ENCODE measurements around the gene RASA4. TPM values are rescaled to one million over a fixed set of nuclear protein-coding genes. Genes with fewer than 3 reads are reported as not detected.
"Not testable (repeated sequence)": the region's sequence is repeated elsewhere in the genome, so short reads cannot be mapped to it uniquely, and the experiment has no call there.

RASA4 gene
- total and polyA plus RNA-seq, 2 of the 4 experiments (the other 2 are of a cell fraction), result 3.8 to 18.6 TPM

DNA sequence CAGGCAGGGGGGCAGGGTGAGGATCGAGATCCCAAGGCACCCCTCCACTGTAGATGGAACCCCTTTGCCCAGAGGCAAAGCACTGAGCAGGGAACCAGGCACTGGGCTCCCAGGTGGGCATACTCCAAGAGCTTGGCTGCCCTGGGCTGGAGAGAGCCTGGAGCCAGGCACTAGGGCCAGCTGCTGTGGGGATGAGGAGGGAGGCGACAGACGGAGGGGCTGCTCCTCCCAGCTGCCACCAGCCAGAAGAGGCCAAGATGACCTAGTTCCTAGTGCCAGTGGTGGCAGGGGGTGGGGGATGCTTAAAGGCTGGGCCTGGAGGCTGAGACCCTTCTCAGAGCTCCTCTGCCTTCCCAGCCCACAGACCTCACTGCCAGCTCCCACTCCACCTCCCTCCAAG is 1.7 kb downstream of the RASA4 start:
- no CpG with 5 or more reads among the region's 3 CpGs for WGBS, 2 experiments (ENCODE audit: extremely low coverage in 2 of 2, insufficient read length in 1 of 2)

GRCh38 chr7:102614346-102614697 is 2.2 kb downstream of the RASA4 start:
- H2BK120ac ChIP-seq (ENCODE audit: low read depth, low read length); H3K36me3 ChIP-seq (ENCODE audit: control insufficient read depth, insufficient read depth, low read length); CTCF ChIA-PET; H2BK15ac ChIP-seq (ENCODE audit: low read depth, low read length); H4K8ac ChIP-seq (ENCODE audit: low read depth in 2 of 2, low read length in 2 of 2); H3K14ac ChIP-seq (replicated peaks; ENCODE audit: low read depth, low read length); H2BK5ac ChIP-seq (ENCODE audit: low read depth, low read length, poor library complexity, severe bottlenecking); H3K9me1 ChIP-seq (ENCODE audit: insufficient read depth, low read length); H3K27me3 ChIP-seq (ENCODE audit: control insufficient read depth, insufficient read depth, low read length); dilution Hi-C loops (cut with HindIII; ENCODE audit: low sequenced_read_pairs, unreplicated experiment); H2AFZ ChIP-seq (replicated peaks; ENCODE audit: low read length, poor library complexity); H4K20me1 ChIP-seq (ENCODE audit: insufficient read depth, low read length); H3K18ac ChIP-seq (ENCODE audit: low read depth, low read length); H2BK20ac ChIP-seq (ENCODE audit: low read depth, low read length); H3K56ac ChIP-seq (ENCODE audit: extremely low read depth, insufficient read depth, low read length); BruUV-seq (replicated peaks); in situ Hi-C loops (cut with MboI; ENCODE audit: low sequenced_read_pairs); H3K4me1 ChIP-seq (ENCODE audit: control insufficient read depth, insufficient read depth, low read length); H3K9me3 ChIP-seq (ENCODE audit: control insufficient read depth, insufficient read depth, low read length); H3K23ac ChIP-seq (ENCODE audit: low read depth, low read length); DNase-seq; H4K91ac ChIP-seq (ENCODE audit: insufficient read depth, low read depth, low read length); H3K4ac ChIP-seq (ENCODE audit: low read depth, low read length); H2AK9ac ChIP-seq (replicated peaks; ENCODE audit: low read depth, low read length, poor library complexity); H3K79me1 ChIP-seq (ENCODE audit: low read depth in 1 of 2, low read length in 2 of 2); H3K9ac ChIP-seq (ENCODE audit: low read depth, low read length); H3K4me3 ChIP-seq (ENCODE audit: insufficient read depth, low read depth, low read length); H3K4me2 ChIP-seq (ENCODE audit: low read depth, low read length); H4K5ac ChIP-seq (ENCODE audit: low read depth, low read length); ATAC-seq (ENCODE audit: low read depth); H2AK5ac ChIP-seq (ENCODE audit: low read depth, low read length); intact Hi-C loops (cut with micrococcal nuclease); POLR2A ChIA-PET (ENCODE audit: unreplicated experiment); H3K27ac ChIP-seq (ENCODE audit: insufficient read depth, low read length): not testable (repeated sequence)
- WGBS, 2 experiments (ENCODE audit: extremely low coverage in 2 of 2, insufficient read length in 1 of 2), result no CpG with 5 or more reads among the region's 4 CpGs

More for the DNA sequence above, 1.7 kb downstream of the RASA4 start:
- H3K56ac ChIP-seq (ENCODE audit: extremely low read depth, insufficient read depth, low read length); H3K4me1 ChIP-seq (ENCODE audit: control insufficient read depth, insufficient read depth, low read length); H2BK15ac ChIP-seq (ENCODE audit: low read depth, low read length); H4K8ac ChIP-seq (ENCODE audit: low read depth in 2 of 2, low read length in 2 of 2); H3K9me1 ChIP-seq (ENCODE audit: insufficient read depth, low read length); H3K9ac ChIP-seq (ENCODE audit: low read depth, low read length); H3K23ac ChIP-seq (ENCODE audit: low read depth, low read length); H3K18ac ChIP-seq (ENCODE audit: low read depth, low read length); H3K27me3 ChIP-seq (ENCODE audit: control insufficient read depth, insufficient read depth, low read length); H3K27ac ChIP-seq (ENCODE audit: insufficient read depth, low read length); H4K20me1 ChIP-seq (ENCODE audit: insufficient read depth, low read length); BruUV-seq (replicated peaks); CTCF ChIA-PET; H2AK5ac ChIP-seq (ENCODE audit: low read depth, low read length); H3K9me3 ChIP-seq (ENCODE audit: control insufficient read depth, insufficient read depth, low read length); H2BK120ac ChIP-seq (ENCODE audit: low read depth, low read length); H3K79me1 ChIP-seq (ENCODE audit: low read depth in 1 of 2, low read length in 2 of 2); H4K91ac ChIP-seq (ENCODE audit: insufficient read depth, low read depth, low read length); DNase-seq; H2BK20ac ChIP-seq (ENCODE audit: low read depth, low read length); intact Hi-C loops (cut with micrococcal nuclease); H3K4me2 ChIP-seq (ENCODE audit: low read depth, low read length); H3K36me3 ChIP-seq (ENCODE audit: control insufficient read depth, insufficient read depth, low read length); H3K4me3 ChIP-seq (ENCODE audit: insufficient read depth, low read depth, low read length); H3K14ac ChIP-seq (replicated peaks; ENCODE audit: low read depth, low read length); POLR2A ChIA-PET (ENCODE audit: unreplicated experiment); dilution Hi-C loops (cut with HindIII; ENCODE audit: low sequenced_read_pairs, unreplicated experiment); ATAC-seq (ENCODE audit: low read depth); H2AK9ac ChIP-seq (replicated peaks; ENCODE audit: low read depth, low read length, poor library complexity); H4K5ac ChIP-seq (ENCODE audit: low read depth, low read length); in situ Hi-C loops (cut with MboI; ENCODE audit: low sequenced_read_pairs); H2AFZ ChIP-seq (replicated peaks; ENCODE audit: low read length, poor library complexity); H2BK5ac ChIP-seq (ENCODE audit: low read depth, low read length, poor library complexity, severe bottlenecking); H3K4ac ChIP-seq (ENCODE audit: low read depth, low read length): not testable (repeated sequence)
